ENCODE data around the gene SLC27A5. TPM values are rescaled to one million over a fixed set of nuclear protein-coding genes. Genes with fewer than 3 reads are reported as not detected.
A peak's percentile ranks its signal among the peaks of the same experiment; 100 is the strongest.

The SLC27A5 gene
- total RNA-seq, 1 donor, result 3.0 TPM

- no peak overlapping the region for H3K4me3 ChIP-seq (ENCODE audit: low read depth, low read length)
- no peak for TF ChIP-seq CTCF (IDR thresholded peaks at IDR 0.05; ENCODE audit: insufficient read depth, low read depth, low read length)
- DNase-seq (ENCODE audit: low read depth), result no peak
Observed at GRCh38 chr19:58549664-58550361, 38.0 kb upstream of the SLC27A5 start.

GRCh38 chr19:58548859-58549663, 37.3 kb upstream of the SLC27A5 start:
- no peak for DNase-seq (ENCODE audit: low read depth)
- H3K4me3 ChIP-seq (ENCODE audit: low read depth, low read length), result no peak overlapping the region
- TF ChIP-seq CTCF (IDR thresholded peaks at IDR 0.05; ENCODE audit: insufficient read depth, low read depth, low read length), result no peak

DNA sequence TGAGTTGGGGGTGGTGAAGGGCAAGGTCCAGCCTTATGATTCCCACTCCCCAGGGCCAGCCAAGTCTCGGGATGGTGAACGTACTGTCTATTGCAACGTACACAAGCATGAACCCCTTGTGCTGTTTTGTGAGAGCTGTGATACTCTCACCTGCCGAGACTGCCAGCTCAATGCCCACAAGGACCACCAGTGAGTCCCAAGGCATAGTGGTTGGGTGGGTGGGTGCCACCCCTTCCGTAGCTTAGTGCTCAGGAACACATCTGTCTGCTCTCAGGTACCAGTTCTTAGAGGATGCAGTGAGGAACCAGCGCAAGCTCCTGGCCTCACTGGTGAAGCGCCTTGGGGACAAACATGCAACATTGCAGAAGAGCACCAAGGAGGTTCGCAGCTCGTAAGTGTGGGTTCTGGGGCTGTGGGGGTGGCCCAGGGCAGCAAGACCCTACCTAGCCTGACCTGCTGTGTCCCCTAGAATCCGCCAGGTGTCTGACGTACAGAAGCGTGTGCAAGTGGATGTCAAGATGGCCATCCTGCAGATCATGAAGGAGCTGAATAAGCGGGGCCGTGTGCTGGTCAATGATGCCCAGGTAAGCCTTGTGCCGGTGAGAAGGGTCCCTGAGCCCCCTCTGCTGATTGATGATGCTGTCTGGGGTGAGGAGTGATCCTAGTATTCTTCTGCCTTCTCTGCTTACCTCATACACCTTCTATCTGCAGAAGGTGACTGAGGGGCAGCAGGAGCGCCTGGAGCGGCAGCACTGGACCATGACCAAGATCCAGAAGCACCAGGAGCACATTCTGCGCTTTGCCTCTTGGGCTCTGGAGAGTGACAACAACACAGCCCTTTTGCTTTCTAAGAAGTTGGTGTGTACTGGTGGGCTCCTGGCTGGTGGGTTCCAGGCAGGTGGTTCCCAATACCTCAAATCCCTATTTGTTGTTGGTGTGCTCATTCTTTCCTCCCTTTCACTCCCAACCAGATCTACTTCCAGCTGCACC, 35.8 kb upstream of the SLC27A5 start:
- H3K4me3 ChIP-seq (ENCODE audit: low read depth, low read length), result no peak overlapping the region
- no peak for TF ChIP-seq CTCF (IDR thresholded peaks at IDR 0.05; ENCODE audit: insufficient read depth, low read depth, low read length)

DNA sequence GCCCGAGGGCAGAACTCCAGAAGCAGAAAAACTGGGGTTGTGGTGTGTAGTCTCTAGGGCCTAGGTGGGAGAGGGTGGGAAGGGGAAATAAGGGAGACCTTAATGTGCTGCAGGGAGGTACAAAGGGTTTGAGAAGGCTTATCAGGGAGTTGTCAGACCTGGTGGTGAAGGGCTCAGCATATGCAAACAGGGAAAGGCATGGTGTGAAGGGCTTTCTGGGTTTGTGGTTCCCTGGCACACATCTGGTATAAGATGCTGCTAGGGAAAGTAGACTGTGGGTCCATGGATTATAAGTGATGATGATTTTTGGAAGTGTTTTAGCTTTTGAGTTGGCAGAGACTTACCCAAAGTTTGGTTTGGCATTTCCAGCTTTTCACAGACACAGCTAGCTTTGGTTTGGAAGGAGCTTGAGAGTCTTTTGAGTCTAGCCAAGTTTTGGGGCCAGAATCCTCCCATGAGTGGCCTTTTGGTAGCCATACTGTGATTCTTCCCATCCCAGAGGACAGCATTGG, 34.3 kb upstream of the SLC27A5 start:
- H3K4me3 ChIP-seq (ENCODE audit: low read depth, low read length), result peak overlapping the region; percentile 82
- no peak for DNase-seq (ENCODE audit: low read depth)
- no peak for TF ChIP-seq CTCF (IDR thresholded peaks at IDR 0.05; ENCODE audit: insufficient read depth, low read depth, low read length)

More for the DNA sequence above, 35.8 kb upstream of the SLC27A5 start:
- DNase-seq (ENCODE audit: low read depth), result no peak

GRCh38 chr19:58545286-58546018, 33.7 kb upstream of the SLC27A5 start:
- peak overlapping the region; percentile 82 for H3K4me3 ChIP-seq (ENCODE audit: low read depth, low read length)
- no peak for DNase-seq (ENCODE audit: low read depth)
- TF ChIP-seq CTCF (IDR thresholded peaks at IDR 0.05; ENCODE audit: insufficient read depth, low read depth, low read length), result no peak

All from fibroblast of villous mesenchyme (primary cell).